ENCODE measurements around the gene DLG2.

- no peak for TF ChIP-seq CTCF (IDR thresholded peaks at IDR 0.05)
- TF ChIP-seq POLR2A (IDR thresholded peaks at IDR 0.05): no peak
These were observed 851.6 kb downstream of the DLG2 start for GRCh38 chr11:84775503-84775902.
